Measurements from ENCODE around the gene GRN.

GRN gene

DNA sequence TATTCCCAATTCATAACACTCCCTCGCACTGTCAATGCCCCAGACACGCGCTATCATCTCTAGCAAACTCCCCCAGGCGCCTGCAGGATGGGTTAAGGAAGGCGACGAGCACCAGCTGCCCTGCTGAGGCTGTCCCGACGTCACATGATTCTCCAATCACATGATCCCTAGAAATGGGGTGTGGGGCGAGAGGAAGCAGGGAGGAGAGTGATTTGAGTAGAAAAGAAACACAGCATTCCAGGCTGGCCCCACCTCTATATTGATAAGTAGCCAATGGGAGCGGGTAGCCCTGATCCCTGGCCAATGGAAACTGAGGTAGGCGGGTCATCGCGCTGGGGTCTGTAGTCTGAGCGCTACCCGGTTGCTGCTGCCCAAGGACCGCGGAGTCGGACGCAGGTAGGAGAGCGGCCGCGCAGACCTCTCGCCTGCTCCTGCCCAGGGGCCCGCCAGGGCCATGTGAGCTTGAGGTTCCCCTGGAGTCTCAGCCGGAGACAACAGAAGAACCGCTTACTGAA, at the start of gene GRN:
Gene GRN, plus strand, starts transcription at position 364 of the 515 bp plus-strand sequence. CDS start 3,863 bp downstream, outside the sequence.
- DNase-seq = peak; percentile 89

DNA sequence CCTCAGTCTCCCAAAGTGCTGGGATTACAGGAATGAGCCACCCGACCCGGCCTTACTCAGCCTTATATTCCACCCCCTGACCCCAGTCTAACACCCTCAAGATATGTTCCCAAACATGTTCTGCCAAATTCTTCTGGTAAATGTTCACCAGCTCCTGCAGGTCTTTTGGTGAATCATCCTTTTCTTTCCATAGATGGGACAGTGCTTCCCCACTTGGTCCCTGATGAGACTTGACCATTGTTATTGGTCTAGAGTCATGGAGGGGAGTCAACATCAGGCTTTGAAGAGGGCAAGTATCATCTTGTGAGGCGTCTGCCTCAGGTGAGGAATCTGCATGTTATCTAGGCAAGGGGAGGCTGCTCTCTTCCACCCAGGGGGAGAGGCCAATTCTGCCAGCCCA, 47.1 kb upstream of the GRN start:
- DNase-seq = no peak

DNA sequence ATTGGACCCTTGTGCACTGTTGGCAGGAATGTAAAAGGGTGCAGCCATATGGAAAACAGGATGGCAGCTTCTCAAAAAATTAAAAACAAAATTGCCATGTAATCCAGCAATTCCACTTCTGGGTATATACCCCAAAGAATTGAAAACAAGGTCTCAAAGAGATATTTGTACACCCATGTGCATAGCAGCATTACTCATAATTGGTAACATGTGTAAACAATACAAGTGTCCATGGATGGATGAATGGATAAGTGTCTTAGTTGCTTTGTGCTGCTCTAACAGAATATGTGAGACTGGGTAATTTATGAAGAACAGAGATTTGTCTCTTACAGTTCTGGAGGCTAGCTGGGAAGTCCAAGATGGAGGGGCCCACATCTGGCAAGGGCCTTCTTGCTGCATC, 40.5 kb upstream of the GRN start:
- no peak for DNase-seq

DNA sequence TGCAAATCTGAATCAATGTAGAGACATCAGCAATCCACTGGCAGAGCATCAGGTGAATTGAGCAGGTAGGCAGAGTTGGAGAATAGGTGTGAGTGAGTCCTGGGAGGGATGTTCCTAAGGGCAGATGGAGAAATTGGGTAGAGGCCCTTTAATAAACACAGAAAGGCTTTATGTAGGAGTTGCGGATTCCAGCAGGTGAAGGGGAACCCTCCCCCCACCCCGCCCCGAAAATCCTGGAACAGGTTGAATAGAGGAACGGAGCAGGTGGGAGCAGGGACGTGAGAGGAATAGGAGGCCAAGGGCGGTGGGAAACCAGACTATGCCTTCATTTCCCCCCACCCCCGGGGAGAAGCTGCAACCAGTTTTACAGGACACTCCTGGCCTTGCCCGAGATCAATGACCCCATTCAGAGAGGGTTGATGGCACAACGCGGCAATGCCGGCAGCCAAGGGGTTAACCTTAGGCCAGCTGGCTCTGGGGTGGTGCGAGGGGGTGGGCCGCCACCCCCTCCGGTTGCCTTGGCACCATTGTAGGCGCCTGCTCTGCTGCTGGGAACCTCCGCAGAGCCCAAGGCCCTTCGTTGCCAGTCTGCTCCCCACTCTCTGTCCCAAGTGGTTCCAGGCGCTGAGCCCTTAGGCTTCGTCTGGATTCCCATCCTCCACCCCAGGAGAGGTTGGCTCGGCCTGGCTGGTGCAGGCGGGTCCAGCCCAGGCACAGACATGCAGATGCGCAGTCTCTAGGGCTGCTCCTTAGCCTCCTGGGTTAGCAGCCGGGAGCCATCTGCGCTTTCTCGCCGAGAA, 37.5 kb upstream of the GRN start:
- DNase-seq = no peak

DNA sequence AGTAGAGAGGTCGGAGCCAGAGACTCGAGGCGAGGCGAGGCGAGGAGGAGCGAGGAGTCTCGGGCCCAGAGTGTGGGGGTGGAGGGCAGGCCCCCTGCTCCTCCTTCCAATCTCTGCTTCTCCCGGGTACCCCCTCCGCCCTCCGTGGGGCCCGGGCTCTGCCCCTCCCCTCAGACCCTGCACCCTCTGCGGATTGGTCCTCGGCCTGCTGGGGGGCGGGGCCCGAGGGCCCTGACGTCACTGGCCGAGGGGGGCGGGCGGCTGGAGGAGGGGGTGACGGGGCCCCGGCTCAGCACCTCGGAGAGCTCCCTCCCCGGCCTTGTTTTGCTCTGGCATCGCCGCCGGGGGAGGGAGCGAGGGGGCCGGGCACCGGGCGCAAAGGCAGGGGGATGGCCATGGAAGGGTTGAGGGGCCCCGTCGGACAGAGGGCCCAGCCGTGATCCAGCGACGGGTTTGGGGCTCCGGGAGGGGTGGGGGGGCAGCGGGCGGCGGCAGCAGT, 36.7 kb upstream of the GRN start, which contains the start of gene RUNDC3A:
Gene RUNDC3A, plus strand, starts transcription at position 282 of the 499 bp plus-strand sequence. CDS start 232 bp downstream, outside the sequence.
- DNase-seq = no peak

DNA sequence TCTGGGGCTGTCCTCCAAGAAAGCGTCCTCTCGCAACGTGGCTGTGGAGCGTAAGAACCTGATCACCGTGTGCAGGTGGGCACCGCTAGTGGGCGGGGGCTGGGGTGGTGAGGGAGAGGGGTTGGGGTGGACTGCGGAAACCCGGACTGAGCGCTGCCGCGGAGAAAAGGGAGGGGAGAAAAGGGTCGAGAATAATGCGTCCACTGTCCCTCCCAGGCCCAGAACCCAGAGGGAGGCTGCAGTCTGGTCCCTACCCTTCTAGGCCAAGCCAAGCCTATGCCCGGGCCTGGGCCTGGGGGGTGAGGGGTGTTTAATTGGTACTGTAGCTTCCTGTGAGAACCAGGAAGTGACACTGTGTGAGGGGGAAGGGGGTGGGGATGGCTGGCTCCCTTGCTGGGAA, 36.2 kb upstream of the GRN start:
- no peak for DNase-seq

DNA sequence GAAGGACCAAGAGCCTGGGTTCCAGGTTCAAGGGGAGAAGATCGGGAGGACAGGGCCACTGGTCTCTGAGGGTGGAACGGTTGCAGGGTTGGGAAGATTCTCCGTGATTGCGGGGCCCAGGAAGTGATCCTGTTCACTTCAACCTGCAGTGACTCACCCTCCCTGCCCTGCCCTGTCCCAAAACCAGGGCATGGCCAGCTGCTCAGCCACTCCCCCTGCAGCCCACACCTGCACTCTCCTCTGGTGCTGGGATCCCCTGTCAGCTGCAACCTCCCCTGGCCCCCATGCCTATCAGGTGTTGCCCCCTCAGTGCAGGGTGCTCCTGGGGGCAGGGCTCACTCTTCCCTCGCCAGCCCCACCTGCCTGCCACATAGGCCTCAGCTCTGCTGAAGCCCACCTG, 35.6 kb upstream of the GRN start:
- no peak for DNase-seq

DNA sequence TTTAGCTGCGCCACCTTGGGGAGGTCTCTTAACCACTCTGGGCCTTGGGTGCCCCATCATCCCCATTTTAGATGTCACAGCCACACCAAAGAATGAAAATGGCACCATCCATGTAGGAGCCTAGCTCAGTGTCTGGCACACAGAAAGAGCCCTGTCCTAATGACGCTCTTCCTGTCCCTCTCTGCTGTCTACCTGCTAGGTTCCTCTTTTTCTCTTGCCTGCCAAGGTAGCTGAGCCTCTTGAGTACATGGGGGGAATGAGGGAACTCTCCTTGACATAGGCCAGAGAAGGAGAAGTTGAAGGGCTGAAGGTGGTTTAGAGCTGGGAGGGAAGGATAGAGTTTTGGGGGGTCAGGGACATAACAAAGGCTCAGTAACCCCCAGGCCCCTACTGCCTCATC, 34.9 kb upstream of the GRN start:
- no peak for DNase-seq

DNA sequence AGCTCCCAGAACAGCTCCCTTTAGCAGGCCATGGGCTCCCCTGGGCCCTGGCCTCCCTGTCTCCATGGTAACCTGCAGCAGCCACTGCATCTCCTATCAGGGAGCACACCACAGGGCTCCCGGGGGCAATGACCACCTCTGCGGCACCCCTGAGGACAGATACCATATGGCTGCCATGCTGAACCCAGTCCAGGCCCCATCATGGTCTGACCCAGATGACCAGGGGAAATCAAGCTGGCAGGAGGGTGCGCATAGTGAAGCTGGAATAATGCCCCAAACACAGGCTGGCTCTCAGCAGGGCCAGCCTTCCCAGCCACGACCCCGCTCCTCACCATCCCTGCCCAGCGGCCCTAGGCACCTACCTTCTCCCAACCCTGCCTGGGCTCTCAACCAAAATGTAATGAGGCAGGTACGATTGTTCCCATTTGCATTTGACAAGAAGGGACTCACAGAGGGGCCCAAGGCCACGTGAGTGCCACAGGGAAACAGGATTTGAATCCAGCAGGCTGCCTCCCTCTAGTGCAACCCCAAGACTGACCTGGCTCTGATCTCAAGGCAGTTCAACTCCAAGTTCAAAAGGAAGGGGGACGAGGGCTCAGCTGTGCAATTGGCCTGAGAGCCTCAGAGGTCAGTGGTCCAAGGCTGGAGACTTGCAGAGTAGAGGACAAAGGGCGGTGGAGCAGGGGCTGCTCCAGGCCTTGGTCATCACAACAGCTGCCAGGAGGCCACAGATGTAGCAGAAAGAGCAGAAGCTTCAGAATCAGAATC, 34.3 kb upstream of the GRN start:
- no peak for DNase-seq

DNA sequence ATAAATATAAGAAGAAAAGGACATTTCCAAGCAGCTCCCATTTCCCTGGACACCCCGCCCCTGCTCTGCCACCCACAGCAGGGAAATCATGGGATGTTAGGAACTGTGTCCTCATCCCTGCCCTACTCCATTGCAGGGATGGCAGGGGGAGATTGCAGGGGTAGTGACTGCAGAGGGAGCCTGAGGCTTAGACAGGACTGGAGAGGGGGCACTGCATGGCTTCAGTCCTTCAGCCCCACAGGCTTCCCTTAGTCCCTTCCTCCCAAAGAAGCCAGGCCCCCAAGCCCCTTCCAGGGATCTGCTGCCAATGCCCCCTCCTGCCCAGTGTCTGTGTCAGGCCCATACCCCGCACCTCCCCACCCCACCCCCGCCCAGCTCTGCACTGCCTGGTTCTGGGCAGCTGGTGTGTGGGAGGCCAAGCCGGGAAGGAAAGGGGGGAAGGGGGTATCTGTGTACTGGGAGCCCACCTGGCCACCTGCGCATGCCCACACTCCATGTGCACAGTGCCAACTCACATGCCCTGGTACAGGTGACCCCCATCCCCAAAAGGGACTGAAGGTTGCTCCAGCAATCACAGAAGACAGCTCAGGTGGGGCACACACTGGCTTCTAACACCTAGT, 33.4 kb upstream of the GRN start:
- DNase-seq = no peak

DNA sequence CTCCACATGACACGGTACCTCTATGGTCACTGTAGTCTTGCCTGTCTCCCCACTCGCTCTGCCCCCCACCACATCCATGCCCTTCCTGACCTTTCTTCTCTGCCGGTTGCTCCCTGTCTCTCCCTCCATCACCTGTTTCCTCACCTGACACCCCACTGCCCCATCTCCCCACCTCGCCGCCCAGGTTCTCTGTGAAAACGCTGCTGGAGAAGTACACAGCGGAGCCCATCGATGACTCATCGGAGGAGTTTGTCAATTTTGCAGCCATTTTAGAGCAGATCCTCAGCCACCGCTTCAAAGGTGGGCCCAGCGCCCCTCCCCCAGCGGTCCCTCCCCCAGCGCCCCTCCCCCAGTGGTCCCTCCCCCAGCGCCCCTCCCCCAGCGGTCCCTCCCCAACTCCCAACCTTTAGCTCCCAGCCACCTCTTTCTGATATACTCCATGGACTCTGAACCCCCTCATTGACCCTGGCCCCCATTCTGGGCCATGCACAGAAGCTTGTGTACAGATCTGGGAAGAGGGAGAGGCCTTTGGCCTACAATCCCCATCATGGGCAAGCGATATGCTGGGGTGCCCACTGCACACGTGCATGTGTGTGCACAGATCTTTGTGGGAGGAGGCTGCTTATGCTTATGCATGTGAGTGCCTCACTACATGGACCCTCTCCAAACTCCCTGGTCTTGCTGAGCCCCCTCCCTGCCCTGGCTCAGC, 32.6 kb upstream of the GRN start:
- no peak for DNase-seq

DNA sequence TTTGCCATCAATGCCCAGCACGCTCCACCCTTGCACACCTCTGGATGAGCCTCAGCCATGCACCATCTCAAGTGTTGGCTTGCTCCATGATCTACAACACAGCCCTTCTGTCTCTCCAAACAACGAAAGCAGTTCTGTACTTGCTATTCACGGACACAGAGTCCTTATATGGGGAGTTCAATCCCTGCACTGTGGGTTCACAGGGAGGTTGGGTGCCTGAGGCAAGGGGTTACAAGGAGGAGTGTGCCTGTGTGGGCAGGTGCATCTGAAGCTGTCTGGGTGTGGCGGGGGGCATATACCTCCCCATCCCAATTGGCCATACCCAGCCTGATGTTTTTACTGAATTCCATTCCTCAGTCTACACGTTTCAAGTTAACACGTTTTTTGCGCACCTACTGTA, 31.1 kb upstream of the GRN start:
- DNase-seq = no peak

DNA sequence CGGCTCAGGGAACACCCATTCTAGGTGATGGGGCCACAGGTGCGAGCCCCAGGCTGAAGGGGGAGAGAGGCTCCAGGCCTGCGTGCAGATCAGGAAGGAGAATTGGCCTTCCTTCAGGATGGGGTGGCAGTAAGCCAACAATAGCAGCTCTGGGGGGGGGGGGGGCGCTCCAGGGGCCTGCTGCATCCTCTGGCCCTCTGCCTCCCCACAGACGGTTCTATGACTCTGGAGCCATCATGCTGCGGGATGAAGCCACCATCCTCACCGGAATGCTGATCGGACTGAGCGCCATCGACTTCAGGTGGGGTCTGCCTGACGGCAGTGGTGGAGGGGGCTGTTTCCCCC, 30.6 kb upstream of the GRN start:
- DNase-seq = no peak

DNA sequence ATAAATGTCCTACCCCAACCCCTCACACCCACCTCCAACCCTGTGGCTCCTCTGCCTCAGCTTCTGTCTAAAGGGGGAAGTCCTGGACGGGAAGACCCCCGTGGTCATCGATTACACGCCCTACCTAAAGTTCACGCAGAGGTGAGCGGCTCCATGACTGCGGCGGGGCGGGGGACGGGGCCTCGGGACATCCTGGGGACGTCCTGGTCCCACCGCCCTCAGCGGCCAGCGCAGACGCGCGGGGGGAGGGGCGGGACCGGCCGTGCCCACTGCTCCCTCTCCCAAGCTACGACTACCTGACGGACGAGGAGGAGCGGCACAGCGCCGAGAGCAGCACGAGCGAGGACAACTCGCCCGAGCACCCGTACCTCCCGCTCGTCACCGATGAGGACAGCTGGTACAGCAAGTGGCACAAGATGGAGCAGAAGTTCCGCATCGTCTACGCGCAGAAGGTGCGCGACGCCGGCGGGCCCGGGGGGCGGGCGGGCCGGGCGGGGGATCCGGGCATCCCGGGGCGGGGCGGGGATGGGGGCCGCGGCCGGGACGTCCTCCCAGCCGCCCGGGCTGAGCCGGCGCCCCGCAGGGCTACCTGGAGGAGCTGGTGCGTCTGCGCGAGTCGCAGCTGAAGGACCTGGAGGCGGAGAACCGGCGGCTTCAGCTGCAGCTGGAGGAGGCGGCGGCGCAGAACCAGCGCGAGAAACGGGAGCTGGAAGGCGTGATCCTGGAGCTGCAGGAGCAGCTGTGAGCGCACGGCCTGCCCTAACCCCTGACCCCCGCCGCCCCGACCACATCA, 30.0 kb upstream of the GRN start:
- DNase-seq = no peak

DNA sequence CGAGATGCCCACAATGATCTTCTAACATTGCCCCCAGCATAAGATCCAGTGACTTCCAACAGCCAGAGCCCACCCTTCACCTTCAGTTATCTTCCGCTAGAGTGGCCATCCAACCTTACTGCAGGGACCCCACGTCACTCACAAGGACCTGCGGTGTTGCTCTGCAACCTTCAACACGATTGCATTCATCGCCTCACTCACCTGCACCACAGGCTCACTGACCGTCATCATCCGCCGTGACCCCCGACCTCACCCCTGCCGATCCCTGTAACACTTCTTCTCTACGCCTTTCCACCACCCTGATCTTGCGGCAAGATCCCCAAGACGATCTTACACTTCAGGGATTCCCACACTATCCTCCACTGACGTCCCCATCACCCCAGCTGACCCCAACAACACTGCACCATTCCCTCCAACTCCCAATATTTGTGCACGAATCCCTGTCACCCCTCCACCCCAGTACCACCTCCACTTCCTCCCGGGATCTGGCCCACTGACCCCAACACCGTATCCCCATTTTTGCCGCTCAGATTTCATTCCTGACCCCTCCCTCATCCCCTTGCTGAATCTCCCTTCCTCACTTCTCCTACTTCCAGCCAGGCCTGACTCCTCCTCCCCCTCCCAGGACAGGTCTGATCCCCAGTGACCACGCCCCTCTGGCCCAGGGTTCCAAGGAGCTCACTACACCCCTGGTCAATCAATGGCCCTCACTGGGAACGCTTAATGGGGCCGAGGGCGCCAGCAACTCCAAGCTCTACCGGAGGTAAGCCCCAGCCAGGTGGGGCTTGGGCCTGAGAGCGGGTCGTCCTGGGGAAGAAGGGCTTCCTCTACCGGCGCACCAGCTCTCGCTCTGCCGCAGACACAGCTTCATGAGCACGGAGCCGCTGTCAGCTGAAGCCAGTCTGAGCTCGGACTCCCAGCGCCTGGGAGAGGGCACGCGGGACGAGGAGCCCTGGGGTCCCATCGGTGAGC, 29.1 kb upstream of the GRN start:
- no peak for DNase-seq

DNA sequence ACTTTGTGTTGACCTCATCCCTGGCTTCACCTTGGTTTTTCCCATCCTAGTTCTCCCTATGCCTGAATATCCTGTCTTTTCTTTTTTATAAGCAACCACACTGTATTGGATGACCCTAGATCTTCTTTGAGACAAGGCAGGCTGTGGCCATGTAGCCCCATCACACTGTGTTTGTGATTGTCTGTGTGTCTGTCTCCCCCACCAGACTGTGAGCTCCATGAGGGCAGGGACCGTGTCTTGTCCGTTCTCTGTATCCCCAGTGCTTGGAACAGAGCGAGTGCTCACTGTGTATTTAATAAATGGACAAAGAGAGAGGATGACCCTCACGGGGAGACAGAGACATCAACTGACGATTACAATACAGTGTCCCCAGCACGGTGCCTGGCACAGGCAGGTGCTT, 27.6 kb upstream of the GRN start:
- no peak for DNase-seq

DNA sequence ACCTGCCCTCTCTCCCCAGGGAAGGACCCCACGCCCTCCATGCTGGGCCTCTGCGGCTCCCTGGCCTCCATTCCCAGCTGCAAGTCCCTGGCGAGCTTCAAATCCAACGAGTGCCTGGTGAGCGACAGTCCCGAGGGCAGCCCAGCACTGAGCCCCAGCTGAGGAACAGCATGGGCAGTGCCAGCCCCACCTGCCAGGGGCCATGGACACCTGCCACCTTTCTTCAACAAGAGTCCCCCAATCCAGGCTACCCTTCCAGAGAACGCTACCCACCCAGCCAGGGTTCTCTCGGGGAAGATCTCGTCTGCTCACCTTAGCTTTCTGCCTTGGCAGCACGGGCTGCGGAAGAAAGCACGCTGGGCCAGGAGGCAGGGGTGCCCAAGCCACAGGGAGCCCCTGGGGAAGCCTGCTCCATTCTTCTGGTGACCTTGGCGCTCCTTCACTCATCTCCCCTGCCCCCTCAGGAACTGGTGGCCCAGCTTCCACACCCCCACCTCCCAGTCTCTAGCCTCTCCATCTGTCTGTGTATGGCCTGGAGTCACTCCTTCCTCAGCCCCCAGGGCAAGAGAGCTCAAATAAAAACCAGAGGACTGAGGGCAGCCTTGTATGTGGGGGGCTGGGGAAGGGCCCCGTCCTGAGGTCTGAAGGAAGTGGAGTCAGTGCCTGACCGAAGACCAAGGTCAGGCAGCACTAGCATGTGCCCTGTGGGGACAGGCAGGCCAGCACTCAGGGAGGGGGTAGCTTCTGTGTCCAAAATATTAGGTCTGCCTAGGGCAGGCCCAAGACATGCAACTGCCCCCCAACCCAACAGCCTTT, 26.8 kb upstream of the GRN start:
- DNase-seq = no peak

DNA sequence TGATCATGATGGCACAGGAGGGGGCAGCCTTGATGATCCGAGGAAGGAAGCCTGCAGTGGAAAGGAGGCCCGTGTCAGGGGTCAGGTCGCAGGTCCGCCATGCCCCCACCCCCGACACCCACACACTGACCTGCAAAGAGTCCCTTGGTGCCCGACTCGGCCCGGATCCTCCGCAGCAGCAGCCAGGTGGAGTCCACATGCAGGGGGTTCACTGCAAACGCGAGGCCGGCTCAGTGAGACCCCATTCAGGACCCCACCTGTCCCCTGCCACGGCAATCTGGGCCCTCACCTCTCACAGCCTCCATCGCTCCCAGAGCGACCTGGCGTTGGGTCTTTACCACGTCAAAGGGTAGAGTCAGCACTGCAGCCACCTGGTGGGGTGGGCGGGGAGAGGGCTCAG, 25.0 kb upstream of the GRN start:
- no peak for DNase-seq

DNA sequence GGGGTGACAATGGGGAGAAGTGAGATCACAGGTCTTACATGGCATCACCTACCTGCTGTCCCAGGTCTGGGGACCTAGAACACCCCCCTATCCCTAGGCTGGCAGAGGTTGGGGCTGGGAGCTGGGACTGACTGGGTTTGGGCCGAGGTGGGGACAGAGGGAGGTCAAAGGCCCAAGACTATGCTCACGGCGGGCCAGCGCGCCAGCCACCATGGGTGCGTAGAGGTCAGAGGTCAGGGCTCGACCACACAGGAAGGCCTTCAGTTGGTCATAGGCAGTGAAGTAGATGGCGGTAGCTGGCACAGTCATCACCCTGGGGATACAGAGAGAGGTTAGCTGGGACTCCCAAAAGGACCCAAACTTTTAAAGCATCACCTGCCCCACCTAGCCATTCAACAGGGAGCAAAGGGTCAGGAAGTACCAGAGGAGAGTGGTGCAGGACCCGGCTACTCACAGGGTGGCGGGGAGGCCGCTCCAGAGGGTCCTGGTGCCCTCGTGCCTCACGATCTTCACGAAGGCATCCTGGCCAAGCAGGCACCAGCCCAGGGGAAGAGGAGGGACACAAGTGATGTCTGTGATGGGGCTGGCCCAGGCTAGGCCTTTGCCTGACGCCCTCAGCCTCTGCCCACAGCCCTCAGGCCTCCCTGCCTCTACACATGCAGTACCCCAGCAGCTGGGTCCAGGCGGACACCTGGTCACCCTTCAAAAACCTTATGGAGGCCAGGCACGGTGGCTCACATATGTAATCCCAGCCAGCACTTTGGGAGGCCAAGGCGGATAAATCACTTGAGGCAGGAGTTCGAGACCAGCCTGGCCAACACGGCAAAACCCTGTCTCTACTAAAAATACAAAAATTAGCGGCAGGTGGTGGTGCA, 23.6 kb upstream of the GRN start:
- no peak for DNase-seq

Data from GF-D8 (cell line).